Activated naive CD4-positive, alpha-beta T cell treated with Interleukin-2 at 50 U/mL for 16 hours (primary cell): ENCODE data around the gene SLC7A1.

ENCODE experiments used
- DNase-seq: peaks from one replicate; pipeline ENCODE4 v3.0.0-alpha.2; 2020

SLC7A1 gene

DNA sequence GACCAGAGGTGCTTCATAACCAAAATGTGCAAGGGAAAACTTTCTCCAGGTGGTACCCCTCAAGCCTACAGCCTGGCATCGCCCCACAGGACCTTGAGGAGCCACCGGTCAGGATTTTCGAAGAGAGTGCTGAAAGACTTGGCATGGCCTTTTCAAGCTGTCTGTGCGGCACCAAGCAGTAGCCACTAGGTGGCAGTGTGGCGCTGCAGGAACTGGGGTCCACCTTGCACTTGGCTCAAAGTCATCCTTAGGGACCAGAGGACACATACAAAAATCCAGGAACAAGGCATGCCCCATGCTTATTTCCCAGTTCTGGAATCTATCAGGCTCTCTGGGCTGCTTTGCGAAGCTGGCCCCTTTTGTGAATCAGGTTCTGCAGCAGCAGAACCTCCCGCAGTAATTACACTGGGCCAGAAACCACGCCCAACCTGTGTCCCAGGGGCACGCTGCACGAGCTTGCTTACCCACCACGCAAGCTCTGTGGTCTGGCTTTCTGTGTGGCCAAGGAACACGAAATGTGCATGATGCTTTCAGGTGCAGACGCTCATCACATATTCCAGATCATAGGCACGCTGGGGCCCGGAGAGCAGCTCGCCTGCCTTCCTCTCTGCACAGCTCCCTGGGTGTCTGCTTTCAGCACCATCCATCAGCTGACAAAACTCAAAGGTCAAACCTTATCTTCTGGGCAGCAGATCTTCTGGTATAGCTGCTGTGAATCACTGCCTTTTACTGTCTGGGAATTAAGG is 87.2 kb downstream of the SLC7A1 start:
- peak; percentile 74 for DNase-seq

- DNase-seq, result no peak
These were observed 88.1 kb downstream of the SLC7A1 start for GRCh38 chr13:29507356-29507755.

- no peak for DNase-seq
These were observed 89.5 kb downstream of the SLC7A1 start for GRCh38 chr13:29505950-29506349.

GRCh38 chr13:29505511-29505910 is 90.0 kb downstream of the SLC7A1 start:
- DNase-seq, result no peak

- no peak for DNase-seq
These were observed 90.8 kb downstream of the SLC7A1 start for GRCh38 chr13:29504691-29505090.

DNA sequence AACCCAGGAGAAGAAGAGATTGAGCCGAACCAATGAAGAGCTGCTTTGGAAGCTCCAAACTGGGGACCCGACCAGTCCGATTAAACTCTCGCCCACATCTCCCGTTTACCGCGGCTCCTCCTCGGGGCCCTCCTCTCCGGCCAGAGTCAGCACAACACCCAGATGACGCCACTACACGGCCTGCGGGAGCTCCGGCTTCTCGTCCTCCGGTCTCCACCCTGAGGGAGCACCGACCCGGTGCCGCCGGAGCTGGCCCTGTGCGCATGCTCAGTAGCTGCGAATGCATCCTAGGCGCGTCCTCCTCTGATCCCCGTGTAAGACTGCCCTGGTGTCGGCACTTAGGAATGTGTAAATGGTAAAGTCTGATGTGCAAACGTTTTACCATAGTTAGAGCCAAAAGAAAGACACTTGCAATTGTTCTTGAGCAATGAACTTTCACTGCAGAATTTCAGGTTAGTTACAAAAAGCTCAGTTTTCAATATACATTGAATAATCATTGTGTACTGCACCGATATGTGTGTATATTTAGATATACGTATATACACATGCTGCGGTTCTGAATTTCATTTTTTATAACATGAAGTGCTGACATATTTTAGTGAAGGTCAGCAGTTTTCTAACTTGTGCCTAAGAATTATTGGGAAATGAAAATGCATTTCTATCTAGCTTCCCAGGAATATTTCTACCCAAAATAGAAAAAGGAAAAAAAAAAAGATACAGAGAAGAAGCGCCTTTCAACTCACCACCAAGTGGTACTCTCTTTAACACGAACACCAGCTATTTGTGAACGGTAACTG is 92.2 kb downstream of the SLC7A1 start:
- DNase-seq, result no peak

DNA sequence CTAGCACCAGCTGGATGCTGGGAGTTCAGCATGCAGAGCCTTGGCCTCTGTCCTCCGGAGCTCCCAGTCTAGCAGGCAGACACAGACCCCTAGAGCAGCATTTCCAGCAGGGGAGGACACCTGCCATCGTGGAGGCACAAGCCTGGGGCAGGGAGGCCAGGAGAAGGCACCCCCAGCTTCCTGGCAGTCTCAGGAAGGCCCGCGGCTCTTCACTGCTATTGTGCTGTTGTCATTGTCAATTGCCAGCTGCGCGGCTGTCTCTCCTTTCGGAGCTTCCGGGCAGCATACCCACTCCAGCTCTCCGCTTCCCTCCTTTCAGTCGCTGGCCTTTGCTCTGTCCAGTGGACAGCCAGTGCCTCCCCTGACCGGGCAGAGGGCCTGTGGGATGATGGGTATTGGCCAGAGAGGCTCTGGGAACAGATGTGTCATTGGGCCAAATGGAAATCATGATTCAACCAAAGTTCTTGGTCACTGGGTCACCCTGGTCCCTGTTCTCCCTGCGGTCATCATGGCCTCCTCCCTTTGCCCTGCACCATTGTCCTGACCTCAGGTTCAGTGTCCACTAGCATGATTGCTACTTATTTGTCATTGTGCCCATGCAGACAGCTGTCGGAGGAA is 93.0 kb downstream of the SLC7A1 start:
- DNase-seq, result no peak

GRCh38 chr13:29501674-29502073 is 93.8 kb downstream of the SLC7A1 start:
- DNase-seq, result no peak

DNA sequence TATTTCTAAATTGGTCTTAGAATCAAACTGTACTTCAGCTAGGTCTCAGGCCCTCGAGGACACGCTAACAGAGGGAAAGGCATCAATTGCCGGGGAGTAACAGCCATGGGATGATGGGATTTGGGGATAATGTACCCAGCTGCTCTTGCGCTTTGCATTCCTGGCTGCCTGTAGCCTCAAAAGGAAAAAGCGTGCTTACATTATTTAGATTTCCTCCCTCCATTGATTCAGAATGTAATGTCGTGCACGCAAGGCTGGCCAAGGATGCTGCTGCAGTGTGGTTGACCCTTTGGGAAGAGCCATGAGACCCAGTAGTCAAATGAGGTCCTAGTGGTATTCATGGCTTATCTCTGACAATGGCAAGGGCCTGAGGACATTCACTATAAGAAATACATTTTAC is 95.1 kb downstream of the SLC7A1 start:
- no peak for DNase-seq

GRCh38 chr13:29499506-29500165 is 95.9 kb downstream of the SLC7A1 start:
- DNase-seq, result no peak

DNA sequence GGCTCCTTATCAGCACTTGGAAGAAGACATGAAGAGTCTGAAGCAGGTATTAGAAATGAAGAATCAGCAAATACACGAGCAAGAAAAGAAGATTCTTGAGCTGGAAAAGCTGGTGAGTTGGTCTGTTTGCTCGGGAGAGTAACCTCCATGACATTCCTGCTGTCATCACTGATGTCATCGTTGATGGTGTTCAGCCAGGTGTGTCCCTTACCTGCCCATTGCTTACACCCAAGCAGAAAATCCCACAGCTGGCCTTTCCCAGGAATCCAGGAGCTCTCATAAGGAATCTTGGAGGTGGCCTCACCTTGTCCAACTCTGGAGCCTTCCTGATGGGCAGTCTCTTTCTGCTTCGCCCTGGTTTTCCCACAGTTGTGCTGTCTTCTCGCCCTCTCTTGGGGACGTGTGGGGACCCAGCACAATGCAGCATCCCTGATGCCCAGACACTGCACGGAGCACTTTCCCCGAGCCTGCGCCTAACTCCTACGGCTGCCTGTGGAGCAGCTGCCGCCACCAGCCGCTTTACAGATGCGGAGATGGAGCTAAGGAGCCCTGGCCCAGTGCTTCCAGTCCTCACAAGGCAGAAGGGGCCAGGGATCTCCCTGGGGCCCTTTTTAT is 97.0 kb downstream of the SLC7A1 start:
- no peak for DNase-seq

GRCh38 chr13:29497137-29497654 is 98.3 kb downstream of the SLC7A1 start:
- DNase-seq, result no peak

GRCh38 chr13:29496241-29496712 is 99.2 kb downstream of the SLC7A1 start:
- no peak for DNase-seq

GRCh38 chr13:29494520-29494919 is 101.0 kb downstream of the SLC7A1 start:
- no peak for DNase-seq

DNA sequence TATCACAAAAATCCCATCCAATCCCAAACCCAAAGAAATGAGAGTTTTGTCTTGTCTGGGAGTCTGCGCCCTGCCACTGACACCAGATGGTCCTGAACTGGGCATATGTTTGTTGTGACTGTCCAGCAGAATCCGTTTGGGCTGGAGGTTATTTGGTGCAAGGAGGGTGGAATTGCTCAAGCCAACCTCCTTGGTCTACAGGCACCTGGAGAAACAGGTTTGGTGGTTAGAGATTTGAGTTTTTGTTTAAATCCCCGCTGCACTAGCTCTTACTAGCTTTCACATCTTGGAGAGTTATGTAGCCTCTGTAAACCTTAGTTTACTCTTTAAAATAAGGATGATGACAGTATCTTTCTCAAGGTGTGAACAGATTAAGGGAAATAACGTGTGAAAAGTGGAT is 101.7 kb downstream of the SLC7A1 start:
- no peak for DNase-seq

- DNase-seq, result no peak
These were observed 104.2 kb downstream of the SLC7A1 start for GRCh38 chr13:29491248-29491647.

- DNase-seq, result no peak
These were observed 105.0 kb downstream of the SLC7A1 start for GRCh38 chr13:29490561-29490885.

GRCh38 chr13:29489650-29490560 is 105.6 kb downstream of the SLC7A1 start:
- no peak for DNase-seq

GRCh38 chr13:29487466-29488454 is 107.7 kb downstream of the SLC7A1 start:
- DNase-seq, result no peak

DNA sequence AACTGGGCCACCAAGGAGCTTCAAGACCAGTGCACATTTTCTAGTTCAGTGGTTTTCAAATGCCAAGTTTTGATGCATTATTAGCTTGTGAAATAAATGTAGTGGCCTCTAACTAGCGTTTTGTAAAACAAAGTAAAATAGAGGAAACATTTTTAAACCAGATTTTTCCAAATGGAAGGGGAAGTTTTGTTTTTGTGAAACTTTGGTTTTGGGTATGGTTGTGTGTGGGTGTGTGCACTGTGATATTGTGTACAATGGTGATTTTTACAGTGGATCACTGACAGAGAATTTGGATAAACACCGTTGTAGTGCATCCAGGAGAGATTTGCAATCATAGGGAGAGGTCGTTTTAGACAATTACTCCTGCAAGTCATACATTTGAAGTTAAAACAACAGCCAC is 108.9 kb downstream of the SLC7A1 start:
- no peak for DNase-seq
